ENCODE data around the gene DCUN1D4.

- TF ChIP-seq CTCF (IDR thresholded peaks at IDR 0.05) (no peak), EP300 (IDR thresholded peaks at IDR 0.05) (no peak), POLR2A (IDR thresholded peaks at IDR 0.05) (no peak)
Observed at GRCh38 chr4:51859476-51860031, 16.6 kb downstream of the DCUN1D4 start.

Data from tibial nerve (tissue), 4 donors.